ENCODE data around the gene FZD2.
"Not testable (repeated sequence)": the region's sequence is repeated elsewhere in the genome, so short reads cannot be mapped to it uniquely, and the experiment has no call there.

FZD2 gene

DNA sequence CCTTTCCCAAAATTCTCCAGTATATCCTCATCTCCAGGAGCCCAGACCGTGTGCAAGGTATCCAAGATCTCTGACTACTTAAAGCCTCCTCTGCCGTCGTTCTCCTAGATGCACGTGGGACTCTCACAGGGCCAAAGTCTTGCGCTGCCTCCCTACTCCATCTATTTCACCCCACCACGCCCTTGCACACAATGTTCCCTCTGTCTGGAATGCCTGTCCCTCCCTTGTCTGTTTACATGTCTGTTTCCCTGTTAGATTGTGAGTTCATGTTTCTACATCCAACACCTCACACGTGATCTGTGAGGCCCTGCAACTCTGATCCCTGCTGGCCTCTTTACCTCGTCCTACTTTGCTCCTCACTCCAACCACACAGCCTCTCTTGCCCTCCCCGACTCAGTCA lies 4.9 kb upstream of the FZD2 start:
- Histone ChIP-seq H3K4me3 (ENCODE audit: low read length) (no peak overlapping the region), H3K4me1 (ENCODE audit: control insufficient read depth, insufficient read depth, low read length) (peaks cover 3% of the 10 kb centered on the region), H3K27me3 (ENCODE audit: control insufficient read depth, insufficient read depth, low read length) (no peaks in the 10 kb centered on the region), H3K27ac (ENCODE audit: low read depth, low read length) (no peak overlapping the region), H3K36me3 (ENCODE audit: control insufficient read depth, insufficient read depth, low read length) (no peaks in the 10 kb centered on the region), H3K9ac (ENCODE audit: low read length) (no peak overlapping the region)

DNA sequence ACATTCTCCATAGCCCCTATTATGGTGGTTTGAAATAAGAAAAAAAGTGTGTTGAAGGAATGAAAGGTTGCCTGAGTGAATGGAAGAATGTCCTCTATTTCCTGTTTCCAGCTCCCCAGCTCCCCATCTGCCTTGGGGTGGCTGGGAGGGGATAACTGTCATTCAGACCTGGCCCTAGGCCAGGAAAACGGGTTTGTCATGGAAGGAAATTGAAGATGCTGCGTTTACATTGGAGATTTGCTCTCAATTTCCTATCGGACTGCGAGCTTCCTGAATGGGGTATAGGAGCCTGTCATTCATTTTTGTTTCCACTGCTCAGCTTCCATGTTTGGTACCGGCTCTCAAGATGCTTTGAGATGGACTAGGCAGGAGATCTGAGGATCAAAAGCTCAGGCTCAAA lies 2.2 kb upstream of the FZD2 start:
- Histone ChIP-seq H3K36me3 (ENCODE audit: control insufficient read depth, insufficient read depth, low read length) (no peaks in the 10 kb centered on the region), H3K27me3 (ENCODE audit: control insufficient read depth, insufficient read depth, low read length) (peaks cover 9% of the 10 kb centered on the region), H3K27ac (ENCODE audit: low read depth, low read length) (no peak overlapping the region)

DNA sequence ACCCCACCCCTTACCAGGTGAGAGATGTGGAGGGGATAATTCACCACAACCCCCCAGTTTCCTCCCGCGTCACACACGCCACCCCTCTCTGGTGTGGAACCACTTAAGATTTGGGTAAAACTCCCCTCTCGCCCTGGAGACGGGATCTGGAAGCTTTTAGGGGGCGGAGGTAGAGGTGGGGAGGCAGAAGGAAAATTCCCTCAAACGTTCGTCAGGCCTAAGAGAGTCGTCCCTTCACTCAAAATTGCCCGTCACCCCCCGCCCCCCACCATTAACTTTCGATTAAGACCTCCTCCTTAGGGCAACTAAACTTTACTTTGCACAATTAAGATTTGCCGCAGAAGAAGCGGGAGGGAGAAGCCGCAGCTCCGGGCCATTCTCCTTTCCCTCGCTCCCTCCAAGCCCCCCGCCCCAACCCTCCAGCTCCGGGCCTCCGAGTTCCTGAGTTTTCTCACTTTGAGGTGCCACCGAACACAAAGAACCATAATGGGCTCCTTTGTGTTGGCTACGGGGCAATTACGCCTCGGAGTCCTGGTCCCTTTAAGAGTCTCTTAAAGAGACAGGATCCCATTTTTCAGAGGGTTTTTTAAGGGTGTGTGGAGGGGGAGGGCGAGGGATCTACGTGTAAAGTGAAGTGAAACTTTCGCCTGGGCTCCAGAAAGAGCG lies 985 bp upstream of the FZD2 start:
- Histone ChIP-seq H3K27ac (ENCODE audit: low read depth, low read length) (peak overlapping the region; percentile 74), H3K27me3 (ENCODE audit: control insufficient read depth, insufficient read depth, low read length) (peaks cover 9% of the 10 kb centered on the region), H3K9ac (ENCODE audit: low read length) (no peak overlapping the region), H3K4me1 (ENCODE audit: control insufficient read depth, insufficient read depth, low read length) (peaks cover 3% of the 10 kb centered on the region), H3K4me3 (ENCODE audit: low read length) (peak overlapping the region; percentile 70), H3K36me3 (ENCODE audit: control insufficient read depth, insufficient read depth, low read length) (no peaks in the 10 kb centered on the region)

More for the DNA sequence above, 2.2 kb upstream of the FZD2 start:
- no peak overlapping the region for H3K9ac ChIP-seq (ENCODE audit: low read length)
- no peak overlapping the region for H3K4me3 ChIP-seq (ENCODE audit: low read length)
- peaks cover 3% of the 10 kb centered on the region for H3K4me1 ChIP-seq (ENCODE audit: control insufficient read depth, insufficient read depth, low read length)

DNA sequence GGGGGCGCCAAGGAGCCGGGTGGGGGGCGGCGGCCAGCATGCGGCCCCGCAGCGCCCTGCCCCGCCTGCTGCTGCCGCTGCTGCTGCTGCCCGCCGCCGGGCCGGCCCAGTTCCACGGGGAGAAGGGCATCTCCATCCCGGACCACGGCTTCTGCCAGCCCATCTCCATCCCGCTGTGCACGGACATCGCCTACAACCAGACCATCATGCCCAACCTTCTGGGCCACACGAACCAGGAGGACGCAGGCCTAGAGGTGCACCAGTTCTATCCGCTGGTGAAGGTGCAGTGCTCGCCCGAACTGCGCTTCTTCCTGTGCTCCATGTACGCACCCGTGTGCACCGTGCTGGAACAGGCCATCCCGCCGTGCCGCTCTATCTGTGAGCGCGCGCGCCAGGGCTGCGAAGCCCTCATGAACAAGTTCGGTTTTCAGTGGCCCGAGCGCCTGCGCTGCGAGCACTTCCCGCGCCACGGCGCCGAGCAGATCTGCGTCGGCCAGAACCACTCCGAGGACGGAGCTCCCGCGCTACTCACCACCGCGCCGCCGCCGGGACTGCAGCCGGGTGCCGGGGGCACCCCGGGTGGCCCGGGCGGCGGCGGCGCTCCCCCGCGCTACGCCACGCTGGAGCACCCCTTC lies 484 bp downstream of the FZD2 start:
- peaks cover 3% of the 10 kb centered on the region for H3K4me1 ChIP-seq (ENCODE audit: control insufficient read depth, insufficient read depth, low read length)
- H3K27me3 ChIP-seq (ENCODE audit: control insufficient read depth, insufficient read depth, low read length) = peaks cover 11% of the 10 kb centered on the region
- H3K27ac ChIP-seq (ENCODE audit: low read depth, low read length) = peak overlapping the region; percentile 77
- H3K36me3 ChIP-seq (ENCODE audit: control insufficient read depth, insufficient read depth, low read length) = no peaks in the 10 kb centered on the region
- H3K4me3 ChIP-seq (ENCODE audit: low read length) = peak overlapping the region; percentile 79
- H3K9ac ChIP-seq (ENCODE audit: low read length) = peak overlapping the region; percentile 21

DNA sequence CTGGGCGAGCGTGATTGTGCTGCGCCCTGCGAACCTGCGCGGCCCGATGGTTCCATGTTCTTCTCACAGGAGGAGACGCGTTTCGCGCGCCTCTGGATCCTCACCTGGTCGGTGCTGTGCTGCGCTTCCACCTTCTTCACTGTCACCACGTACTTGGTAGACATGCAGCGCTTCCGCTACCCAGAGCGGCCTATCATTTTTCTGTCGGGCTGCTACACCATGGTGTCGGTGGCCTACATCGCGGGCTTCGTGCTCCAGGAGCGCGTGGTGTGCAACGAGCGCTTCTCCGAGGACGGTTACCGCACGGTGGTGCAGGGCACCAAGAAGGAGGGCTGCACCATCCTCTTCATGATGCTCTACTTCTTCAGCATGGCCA lies 1.0 kb downstream of the FZD2 start:
- no peak overlapping the region for H3K27ac ChIP-seq (ENCODE audit: low read depth, low read length)
- H3K9ac ChIP-seq (ENCODE audit: low read length) = no peak overlapping the region

DNA sequence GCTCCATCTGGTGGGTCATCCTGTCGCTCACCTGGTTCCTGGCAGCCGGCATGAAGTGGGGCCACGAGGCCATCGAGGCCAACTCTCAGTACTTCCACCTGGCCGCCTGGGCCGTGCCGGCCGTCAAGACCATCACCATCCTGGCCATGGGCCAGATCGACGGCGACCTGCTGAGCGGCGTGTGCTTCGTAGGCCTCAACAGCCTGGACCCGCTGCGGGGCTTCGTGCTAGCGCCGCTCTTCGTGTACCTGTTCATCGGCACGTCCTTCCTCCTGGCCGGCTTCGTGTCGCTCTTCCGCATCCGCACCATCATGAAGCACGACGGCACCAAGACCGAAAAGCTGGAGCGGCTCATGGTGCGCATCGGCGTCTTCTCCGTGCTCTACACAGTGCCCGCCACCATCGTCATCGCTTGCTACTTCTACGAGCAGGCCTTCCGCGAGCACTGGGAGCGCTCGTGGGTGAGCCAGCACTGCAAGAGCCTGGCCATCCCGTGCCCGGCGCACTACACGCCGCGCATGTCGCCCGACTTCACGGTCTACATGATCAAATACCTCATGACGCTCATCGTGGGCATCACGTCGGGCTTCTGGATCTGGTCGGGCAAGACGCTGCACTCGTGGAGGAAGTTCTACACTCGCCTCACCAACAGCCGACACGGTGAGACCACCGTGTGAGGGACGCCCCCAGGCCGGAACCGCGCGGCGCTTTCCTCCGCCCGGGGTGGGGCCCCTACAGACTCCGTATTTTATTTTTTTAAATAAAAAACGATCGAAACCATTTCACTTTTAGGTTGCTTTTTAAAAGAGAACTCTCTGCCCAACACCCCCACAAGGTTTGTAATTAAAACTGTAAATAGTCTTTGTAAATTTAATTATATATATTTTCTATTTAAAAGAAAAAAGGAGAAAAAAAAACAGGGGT lies 1.7 kb downstream of the FZD2 start:
- H3K27me3 ChIP-seq (ENCODE audit: control insufficient read depth, insufficient read depth, low read length) = peaks cover 11% of the 10 kb centered on the region
- H3K4me1 ChIP-seq (ENCODE audit: control insufficient read depth, insufficient read depth, low read length) = peaks cover 3% of the 10 kb centered on the region
- H3K36me3 ChIP-seq (ENCODE audit: control insufficient read depth, insufficient read depth, low read length) = no peaks in the 10 kb centered on the region
- H3K27ac ChIP-seq (ENCODE audit: low read depth, low read length) = no peak overlapping the region
- peak overlapping the region; percentile 79 for H3K4me3 ChIP-seq (ENCODE audit: low read length)
- no peak overlapping the region for H3K9ac ChIP-seq (ENCODE audit: low read length)

More for the DNA sequence above, 1.0 kb downstream of the FZD2 start:
- Histone ChIP-seq H3K36me3 (ENCODE audit: control insufficient read depth, insufficient read depth, low read length) (no peaks in the 10 kb centered on the region), H3K4me1 (ENCODE audit: control insufficient read depth, insufficient read depth, low read length) (peaks cover 3% of the 10 kb centered on the region), H3K27me3 (ENCODE audit: control insufficient read depth, insufficient read depth, low read length) (peaks cover 11% of the 10 kb centered on the region), H3K4me3 (ENCODE audit: low read length) (peak overlapping the region; percentile 79)

DNA sequence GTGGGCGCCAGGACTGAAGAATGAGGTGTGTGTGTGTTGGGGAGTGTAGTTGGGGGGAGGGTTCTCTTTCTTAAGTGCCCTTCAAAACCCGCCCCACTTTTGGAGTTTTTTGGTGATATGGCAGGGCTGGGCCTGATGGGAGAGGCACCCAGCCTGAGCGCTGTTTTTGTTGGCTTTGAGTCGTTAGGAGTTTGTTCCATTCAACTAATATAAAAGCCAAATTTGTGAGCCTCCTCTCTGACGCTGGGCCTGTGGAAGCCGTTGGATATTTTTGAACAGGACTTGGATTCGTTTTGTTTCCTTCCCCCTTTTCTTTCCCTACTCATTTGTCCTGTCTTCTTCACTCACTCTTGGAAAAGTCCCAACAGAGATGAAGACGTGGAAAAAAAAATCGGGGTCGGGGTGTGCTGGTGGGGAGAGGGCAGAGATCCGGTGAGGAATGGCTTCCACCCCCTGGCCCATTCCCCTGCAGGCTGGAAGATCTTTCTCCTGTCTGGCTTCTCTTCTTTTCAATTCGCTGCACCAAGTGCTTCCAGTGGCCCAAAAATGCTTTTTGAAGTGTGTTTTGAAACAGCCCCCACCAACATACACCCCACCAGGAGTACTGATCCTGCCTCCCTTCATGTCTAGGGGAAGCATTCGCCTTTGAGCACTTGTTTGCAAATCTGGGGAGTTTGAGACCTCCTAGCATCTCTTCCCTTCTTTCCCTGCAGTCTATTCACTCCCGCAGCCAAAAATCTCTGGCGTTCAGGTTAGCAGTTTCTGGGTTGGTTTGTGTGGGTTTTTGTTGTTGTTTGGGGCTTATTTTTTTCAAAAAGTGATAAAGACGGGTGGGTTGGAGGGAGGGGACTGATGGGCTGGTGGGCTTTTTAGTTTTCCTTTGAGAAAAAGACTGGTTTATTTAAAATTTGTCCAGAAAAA lies 2.6 kb downstream of the FZD2 start:
- H3K4me3 ChIP-seq (ENCODE audit: low read length) = no peak overlapping the region
- H3K27ac ChIP-seq (ENCODE audit: low read depth, low read length) = no peak overlapping the region
- peaks cover 3% of the 10 kb centered on the region for H3K4me1 ChIP-seq (ENCODE audit: control insufficient read depth, insufficient read depth, low read length)
- no peak overlapping the region for H3K9ac ChIP-seq (ENCODE audit: low read length)
- H3K27me3 ChIP-seq (ENCODE audit: control insufficient read depth, insufficient read depth, low read length) = peaks cover 11% of the 10 kb centered on the region
- no peaks in the 10 kb centered on the region for H3K36me3 ChIP-seq (ENCODE audit: control insufficient read depth, insufficient read depth, low read length)

DNA sequence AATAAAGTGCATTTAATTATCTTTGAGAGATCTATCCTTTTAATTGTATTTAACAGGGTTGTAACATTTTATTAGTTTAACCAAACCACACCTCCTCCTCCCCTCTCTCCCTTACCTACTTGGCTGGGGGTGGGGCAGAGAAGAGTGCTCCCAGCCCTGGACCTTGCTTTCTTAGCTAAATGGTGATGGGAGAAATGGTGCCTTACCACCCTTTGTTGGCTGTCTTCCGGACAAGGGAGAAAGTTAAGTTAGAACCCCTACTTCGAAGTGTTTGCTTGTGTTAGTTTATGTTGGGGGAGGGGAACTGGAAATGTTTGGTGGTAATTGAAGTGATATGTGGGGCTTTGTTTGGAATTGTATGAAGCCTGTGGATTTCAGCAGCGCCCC lies 3.9 kb downstream of the FZD2 start:
- H3K9ac ChIP-seq (ENCODE audit: low read length) = no peak overlapping the region
- peaks cover 11% of the 10 kb centered on the region for H3K27me3 ChIP-seq (ENCODE audit: control insufficient read depth, insufficient read depth, low read length)
- no peak overlapping the region for H3K27ac ChIP-seq (ENCODE audit: low read depth, low read length)
- H3K4me1 ChIP-seq (ENCODE audit: control insufficient read depth, insufficient read depth, low read length) = no peaks in the 10 kb centered on the region
- no peak overlapping the region for H3K4me3 ChIP-seq (ENCODE audit: low read length)
- H3K36me3 ChIP-seq (ENCODE audit: control insufficient read depth, insufficient read depth, low read length) = no peaks in the 10 kb centered on the region

DNA sequence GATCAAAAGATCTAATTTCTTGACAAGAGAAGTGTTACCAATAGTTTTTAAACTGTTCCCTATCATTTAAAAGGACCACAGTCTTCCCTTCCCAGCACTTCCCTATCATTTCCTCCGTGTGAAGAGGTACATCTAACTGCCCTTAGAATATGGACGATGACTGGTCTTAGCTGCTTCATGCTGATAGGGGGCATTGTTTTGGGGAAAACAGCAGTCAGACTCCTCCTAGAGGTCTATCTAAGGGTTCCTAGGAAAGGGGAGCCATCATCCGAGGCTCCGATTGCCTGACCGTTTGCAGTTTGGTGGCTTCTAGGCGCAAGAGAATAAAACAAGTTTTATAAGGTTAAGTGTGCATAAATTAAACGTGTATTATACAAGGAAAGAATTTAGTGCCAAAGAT lies 7.1 kb downstream of the FZD2 start:
- no peaks in the 10 kb centered on the region for H3K36me3 ChIP-seq (ENCODE audit: control insufficient read depth, insufficient read depth, low read length)
- H3K4me3 ChIP-seq (ENCODE audit: low read length) = no peak overlapping the region
- no peak overlapping the region for H3K27ac ChIP-seq (ENCODE audit: low read depth, low read length)
- no peaks in the 10 kb centered on the region for H3K4me1 ChIP-seq (ENCODE audit: control insufficient read depth, insufficient read depth, low read length)
- peaks cover 9% of the 10 kb centered on the region for H3K27me3 ChIP-seq (ENCODE audit: control insufficient read depth, insufficient read depth, low read length)
- H3K9ac ChIP-seq (ENCODE audit: low read length) = no peak overlapping the region

DNA sequence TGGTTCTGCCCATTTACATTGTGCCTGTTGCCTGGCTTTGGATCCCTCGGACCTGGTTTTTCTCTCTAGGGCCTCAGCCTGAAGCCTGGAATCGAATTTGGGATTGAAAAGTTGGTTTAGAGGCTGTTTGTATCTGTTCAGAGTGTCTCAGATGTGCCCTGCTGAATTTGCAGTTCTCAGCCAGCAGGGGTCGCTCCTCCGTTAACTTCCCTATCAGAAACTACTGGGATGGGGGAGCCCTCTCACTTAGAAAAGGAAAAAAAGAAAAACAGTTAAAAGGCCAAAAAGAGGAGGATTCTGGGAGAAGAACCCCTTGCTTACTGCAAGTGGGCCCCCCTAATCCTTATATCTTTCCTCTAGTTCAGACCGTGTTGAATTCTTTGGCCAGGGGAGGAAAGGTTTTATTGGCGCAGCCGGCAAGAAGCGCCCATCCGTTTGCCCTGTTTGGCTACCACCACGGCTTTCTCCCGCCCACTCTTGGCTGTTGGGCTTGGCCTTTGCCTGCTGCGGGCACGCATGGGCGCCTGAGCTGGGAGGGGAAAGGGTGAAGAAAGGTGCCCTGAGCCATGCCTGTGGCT lies 8.7 kb downstream of the FZD2 start:
- no peaks in the 10 kb centered on the region for H3K4me1 ChIP-seq (ENCODE audit: control insufficient read depth, insufficient read depth, low read length)
- no peak overlapping the region for H3K27ac ChIP-seq (ENCODE audit: low read depth, low read length)
- no peaks in the 10 kb centered on the region for H3K36me3 ChIP-seq (ENCODE audit: control insufficient read depth, insufficient read depth, low read length)
- no peak overlapping the region for H3K9ac ChIP-seq (ENCODE audit: low read length)
- no peak overlapping the region for H3K4me3 ChIP-seq (ENCODE audit: low read length)
- H3K27me3 ChIP-seq (ENCODE audit: control insufficient read depth, insufficient read depth, low read length) = peaks cover 2% of the 10 kb centered on the region

DNA sequence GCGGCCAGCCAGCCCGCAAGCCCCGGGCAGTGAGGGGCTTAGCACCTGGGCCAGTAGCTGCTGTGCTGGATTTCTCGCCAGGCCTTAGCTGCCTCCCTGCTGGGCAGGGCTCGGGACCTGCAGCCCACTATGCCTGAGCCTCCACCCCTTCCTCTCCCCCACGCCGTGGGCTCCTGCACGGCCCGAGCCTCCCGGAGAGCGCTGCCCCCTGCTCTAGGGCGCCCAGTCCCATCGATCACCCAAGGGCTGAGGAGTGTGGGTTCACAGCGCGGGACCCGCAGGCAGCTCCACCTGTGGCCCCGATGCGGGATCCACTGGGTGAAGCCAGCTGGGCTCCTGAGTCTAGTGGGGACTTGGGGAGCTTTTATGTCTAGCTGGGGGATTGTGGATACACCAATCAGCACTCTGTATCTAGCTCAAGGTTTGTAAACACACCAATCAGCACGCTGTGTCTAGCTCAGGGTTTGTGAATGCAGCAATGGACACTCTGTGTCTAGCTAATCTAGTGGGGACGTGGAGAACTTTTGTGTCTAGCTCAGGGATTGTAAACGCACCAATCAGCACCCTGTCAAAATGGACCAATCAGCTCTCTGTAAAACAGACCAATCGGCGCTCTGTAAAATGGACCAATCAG lies 11.1 kb downstream of the FZD2 start:
- H3K36me3 ChIP-seq (ENCODE audit: control insufficient read depth, insufficient read depth, low read length); H3K27ac ChIP-seq (ENCODE audit: low read depth, low read length); H3K9ac ChIP-seq (ENCODE audit: low read length); H3K4me1 ChIP-seq (ENCODE audit: control insufficient read depth, insufficient read depth, low read length); H3K27me3 ChIP-seq (ENCODE audit: control insufficient read depth, insufficient read depth, low read length); H3K4me3 ChIP-seq (ENCODE audit: low read length): not testable (repeated sequence)
